ENCODE measurements around the gene TMEM214. TPM values are rescaled to one million over a fixed set of nuclear protein-coding genes. Genes with fewer than 3 reads are reported as not detected.

TMEM214 gene
- total RNA-seq, 1 donor from 2014 or later, result 93.5 TPM

DNA sequence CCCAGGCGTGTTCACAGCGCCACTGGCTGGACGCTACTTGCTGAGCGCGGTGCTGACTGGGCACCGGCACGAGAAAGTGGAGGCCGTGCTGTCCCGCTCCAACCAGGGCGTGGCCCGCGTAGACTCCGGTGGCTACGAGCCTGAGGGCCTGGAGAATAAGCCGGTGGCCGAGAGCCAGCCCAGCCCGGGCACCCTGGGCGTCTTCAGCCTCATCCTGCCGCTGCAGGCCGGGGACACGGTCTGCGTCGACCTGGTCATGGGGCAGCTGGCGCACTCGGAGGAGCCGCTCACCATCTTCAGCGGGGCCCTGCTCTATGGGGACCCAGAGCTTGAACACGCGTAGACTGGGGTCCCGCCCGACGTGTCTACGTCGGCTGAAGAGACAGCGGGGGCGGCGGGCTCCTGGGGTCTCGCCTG lies 52.9 kb downstream of the TMEM214 start:
- H3K36me3 Mint-ChIP-seq (ENCODE audit: low read depth, unreplicated experiment), result no peaks in the 10 kb centered on the region
- no peak for TF ChIP-seq EZH2 (IDR thresholded peaks at IDR 0.05; ENCODE audit: insufficient read depth, low read length)
- TF ChIP-seq, protein P1, sequence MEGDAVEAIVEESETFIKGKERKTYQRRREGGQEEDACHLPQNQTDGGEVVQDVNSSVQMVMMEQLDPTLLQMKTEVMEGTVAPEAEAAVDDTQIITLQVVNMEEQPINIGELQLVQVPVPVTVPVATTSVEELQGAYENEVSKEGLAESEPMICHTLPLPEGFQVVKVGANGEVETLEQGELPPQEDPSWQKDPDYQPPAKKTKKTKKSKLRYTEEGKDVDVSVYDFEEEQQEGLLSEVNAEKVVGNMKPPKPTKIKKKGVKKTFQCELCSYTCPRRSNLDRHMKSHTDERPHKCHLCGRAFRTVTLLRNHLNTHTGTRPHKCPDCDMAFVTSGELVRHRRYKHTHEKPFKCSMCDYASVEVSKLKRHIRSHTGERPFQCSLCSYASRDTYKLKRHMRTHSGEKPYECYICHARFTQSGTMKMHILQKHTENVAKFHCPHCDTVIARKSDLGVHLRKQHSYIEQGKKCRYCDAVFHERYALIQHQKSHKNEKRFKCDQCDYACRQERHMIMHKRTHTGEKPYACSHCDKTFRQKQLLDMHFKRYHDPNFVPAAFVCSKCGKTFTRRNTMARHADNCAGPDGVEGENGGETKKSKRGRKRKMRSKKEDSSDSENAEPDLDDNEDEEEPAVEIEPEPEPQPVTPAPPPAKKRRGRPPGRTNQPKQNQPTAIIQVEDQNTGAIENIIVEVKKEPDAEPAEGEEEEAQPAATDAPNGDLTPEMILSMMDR (IDR thresholded peaks at IDR 0.05; ENCODE audit: insufficient read depth, low read depth, low read length), result peak; percentile 18
- peaks cover 10% of the 10 kb centered on the region for H3K4me1 Mint-ChIP-seq (ENCODE audit: low read depth, unreplicated experiment)
- peaks cover 27% of the 10 kb centered on the region for H3K4me1 ChIP-seq (ENCODE audit: insufficient read depth, low read length)
- H4K20me1 ChIP-seq (ENCODE audit: insufficient read depth, low read length), result peaks cover 11% of the 10 kb centered on the region
- H3K27ac Mint-ChIP-seq (ENCODE audit: unreplicated experiment), result no peak overlapping the region
- no peaks in the 10 kb centered on the region for H3K79me2 ChIP-seq (ENCODE audit: insufficient read depth, low read length)
- H3K9me3 Mint-ChIP-seq (ENCODE audit: unreplicated experiment), result no peaks in the 10 kb centered on the region
- H2AFZ ChIP-seq (ENCODE audit: low read depth, low read length), result peak overlapping the region; percentile 90
- H3K4me3 ChIP-seq (ENCODE audit: insufficient read depth, low read depth, low read length), result peak overlapping the region; percentile 57
- H3K9ac ChIP-seq (ENCODE audit: low read length), result peak overlapping the region; percentile 80
- H3K9me3 ChIP-seq (ENCODE audit: insufficient read depth, low read depth, low read length), result no peaks in the 10 kb centered on the region
- H3K4me2 ChIP-seq (ENCODE audit: low read length), result peak overlapping the region; percentile 91
- DNase-seq (ENCODE audit: low read depth) (peak; percentile 50), FAIRE-seq (no peak)
- peak overlapping the region; percentile 69 for H3K4me3 Mint-ChIP-seq (ENCODE audit: unreplicated experiment)
- peaks cover 13% of the 10 kb centered on the region for H3K27me3 Mint-ChIP-seq (ENCODE audit: low read depth, unreplicated experiment)
- peaks cover 2% of the 10 kb centered on the region for H3K36me3 ChIP-seq (ENCODE audit: insufficient read depth, low read length)
- no peak overlapping the region for H3K27ac ChIP-seq (ENCODE audit: low read depth, low read length)
- no peaks in the 10 kb centered on the region for H3K27me3 ChIP-seq (ENCODE audit: insufficient read depth, low read length)

DNA sequence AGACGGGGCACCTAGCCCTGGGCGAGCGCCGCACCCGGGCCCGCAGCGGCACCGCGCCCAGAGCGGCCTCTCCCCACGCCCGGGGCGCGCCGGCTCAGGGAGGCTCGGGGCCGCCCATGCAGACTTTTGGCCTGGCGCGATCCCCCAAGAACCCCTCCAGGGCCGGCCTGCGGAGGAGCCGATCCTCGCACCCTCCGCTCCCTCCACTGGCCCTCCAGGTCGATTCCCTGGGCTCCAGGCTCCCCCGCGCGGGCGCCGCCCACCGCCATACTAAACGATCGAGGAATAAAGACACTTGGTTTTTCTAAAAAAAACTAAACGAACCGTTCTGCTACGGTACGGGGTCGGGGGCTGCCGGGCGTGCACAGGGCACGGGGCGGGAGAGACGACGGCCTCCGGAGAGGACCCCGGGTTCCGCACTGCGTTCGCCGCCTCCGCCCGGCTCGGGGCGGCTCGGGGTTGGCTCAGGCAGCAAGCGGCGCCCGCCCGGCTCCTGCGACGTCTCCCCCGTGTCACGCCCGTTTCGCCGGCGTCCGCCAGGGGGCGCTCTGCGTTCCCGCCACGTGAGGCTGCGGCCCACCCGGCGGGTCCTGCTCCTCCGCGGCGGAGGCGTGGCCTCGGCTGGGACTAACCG lies 53.4 kb downstream of the TMEM214 start:
- Mint-ChIP-seq H3K4me3 (ENCODE audit: unreplicated experiment) (peak overlapping the region; percentile 81), H3K27ac (ENCODE audit: unreplicated experiment) (peak overlapping the region; percentile 12), H3K36me3 (ENCODE audit: low read depth, unreplicated experiment) (no peaks in the 10 kb centered on the region), H3K27me3 (ENCODE audit: low read depth, unreplicated experiment) (peaks cover 13% of the 10 kb centered on the region), H3K9me3 (ENCODE audit: unreplicated experiment) (no peaks in the 10 kb centered on the region), H3K4me1 (ENCODE audit: low read depth, unreplicated experiment) (peaks cover 6% of the 10 kb centered on the region)
- Histone ChIP-seq H3K27ac (ENCODE audit: low read depth, low read length) (peak overlapping the region; percentile 51), H3K4me2 (ENCODE audit: low read length) (peak overlapping the region; percentile 95), H3K9me3 (ENCODE audit: insufficient read depth, low read depth, low read length) (no peaks in the 10 kb centered on the region), H4K20me1 (ENCODE audit: insufficient read depth, low read length) (peaks cover 11% of the 10 kb centered on the region), H3K4me1 (ENCODE audit: insufficient read depth, low read length) (peaks cover 23% of the 10 kb centered on the region), H3K79me2 (ENCODE audit: insufficient read depth, low read length) (no peaks in the 10 kb centered on the region), H3K9ac (ENCODE audit: low read length) (peak overlapping the region; percentile 80), H3K4me3 (ENCODE audit: insufficient read depth, low read depth, low read length) (peak overlapping the region; percentile 57), H2AFZ (ENCODE audit: low read depth, low read length) (peak overlapping the region; percentile 90), H3K36me3 (ENCODE audit: insufficient read depth, low read length) (peaks cover 2% of the 10 kb centered on the region), H3K27me3 (ENCODE audit: insufficient read depth, low read length) (no peaks in the 10 kb centered on the region)
- no peak for TF ChIP-seq EZH2 (IDR thresholded peaks at IDR 0.05; ENCODE audit: insufficient read depth, low read length)
- TF ChIP-seq, protein P1 (IDR thresholded peaks at IDR 0.05; ENCODE audit: insufficient read depth, low read depth, low read length), result peak; percentile 31
- FAIRE-seq (no peak), DNase-seq (ENCODE audit: low read depth) (peak; percentile 62)
